Measurements from ENCODE around the gene ZDHHC1. TPM values are rescaled to one million over a fixed set of nuclear protein-coding genes. Genes with fewer than 3 reads are reported as not detected.
A peak's percentile ranks its signal among the peaks of the same experiment; 100 is the strongest.

Gene ZDHHC1
- total RNA-seq, 4 donors from 2014 or later = 3.5 to 14.5 (median 6.3) TPM

DNA sequence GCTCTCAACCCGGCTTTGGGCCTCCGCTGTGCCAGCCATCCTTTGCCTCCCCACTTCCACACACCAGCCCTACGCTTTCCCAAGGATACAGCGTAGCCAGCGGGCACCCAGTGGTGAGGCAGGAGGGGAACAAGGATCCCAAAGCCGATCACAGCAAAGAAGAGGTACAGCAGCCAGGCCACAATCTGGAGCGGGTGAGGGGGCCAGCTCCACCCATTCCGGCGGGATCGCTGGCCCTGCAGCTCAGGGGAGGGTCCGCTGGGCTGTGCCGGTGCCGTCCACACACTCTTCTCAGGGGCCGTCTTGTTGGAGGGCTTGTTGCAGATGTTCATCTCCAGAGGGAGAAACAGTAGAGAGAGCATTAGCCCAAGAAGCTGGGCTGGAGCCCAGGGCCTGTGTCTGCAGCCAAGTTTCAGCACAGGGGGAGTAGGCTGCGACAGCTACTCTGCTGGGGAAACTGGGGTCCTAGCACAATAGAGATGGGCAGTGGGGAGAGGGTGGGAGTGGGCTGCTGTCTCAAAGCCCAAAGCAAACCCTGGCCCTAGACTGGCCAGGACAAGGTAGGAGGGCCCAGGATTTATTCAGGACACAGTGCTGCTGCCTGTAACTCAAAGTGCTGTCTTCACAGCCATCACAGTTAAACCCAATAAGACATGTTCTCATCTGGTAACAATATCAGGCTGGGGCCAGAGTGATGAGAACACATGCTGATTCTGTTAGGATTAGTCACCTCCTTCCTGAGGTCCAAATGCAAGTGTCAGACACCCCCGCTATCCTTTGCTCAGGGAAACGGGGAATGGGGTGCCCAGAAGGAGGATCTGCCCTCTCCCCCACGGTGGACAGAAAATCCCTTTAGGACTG is 9.9 kb downstream of the ZDHHC1 start:
- Histone ChIP-seq H3K4me1 (peaks cover 0 to 7% (median 2%) of the 10 kb centered on the region in 4 donors), H3K27me3 (no peaks in the 10 kb centered on the region), H3K27ac (peak overlapping the region in 3 of 4 donors; percentile 12 to 55 (median 33)), H3K36me3 (no peaks in the 10 kb centered on the region), H3K4me3 (no peak overlapping the region), H3K9me3 (no peaks in the 10 kb centered on the region)
- TF ChIP-seq, protein P1, sequence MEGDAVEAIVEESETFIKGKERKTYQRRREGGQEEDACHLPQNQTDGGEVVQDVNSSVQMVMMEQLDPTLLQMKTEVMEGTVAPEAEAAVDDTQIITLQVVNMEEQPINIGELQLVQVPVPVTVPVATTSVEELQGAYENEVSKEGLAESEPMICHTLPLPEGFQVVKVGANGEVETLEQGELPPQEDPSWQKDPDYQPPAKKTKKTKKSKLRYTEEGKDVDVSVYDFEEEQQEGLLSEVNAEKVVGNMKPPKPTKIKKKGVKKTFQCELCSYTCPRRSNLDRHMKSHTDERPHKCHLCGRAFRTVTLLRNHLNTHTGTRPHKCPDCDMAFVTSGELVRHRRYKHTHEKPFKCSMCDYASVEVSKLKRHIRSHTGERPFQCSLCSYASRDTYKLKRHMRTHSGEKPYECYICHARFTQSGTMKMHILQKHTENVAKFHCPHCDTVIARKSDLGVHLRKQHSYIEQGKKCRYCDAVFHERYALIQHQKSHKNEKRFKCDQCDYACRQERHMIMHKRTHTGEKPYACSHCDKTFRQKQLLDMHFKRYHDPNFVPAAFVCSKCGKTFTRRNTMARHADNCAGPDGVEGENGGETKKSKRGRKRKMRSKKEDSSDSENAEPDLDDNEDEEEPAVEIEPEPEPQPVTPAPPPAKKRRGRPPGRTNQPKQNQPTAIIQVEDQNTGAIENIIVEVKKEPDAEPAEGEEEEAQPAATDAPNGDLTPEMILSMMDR (IDR thresholded peaks at IDR 0.05) = no peak
- no peak for TF ChIP-seq POLR2A (IDR thresholded peaks at IDR 0.05)
- DNase-seq = no peak

DNA sequence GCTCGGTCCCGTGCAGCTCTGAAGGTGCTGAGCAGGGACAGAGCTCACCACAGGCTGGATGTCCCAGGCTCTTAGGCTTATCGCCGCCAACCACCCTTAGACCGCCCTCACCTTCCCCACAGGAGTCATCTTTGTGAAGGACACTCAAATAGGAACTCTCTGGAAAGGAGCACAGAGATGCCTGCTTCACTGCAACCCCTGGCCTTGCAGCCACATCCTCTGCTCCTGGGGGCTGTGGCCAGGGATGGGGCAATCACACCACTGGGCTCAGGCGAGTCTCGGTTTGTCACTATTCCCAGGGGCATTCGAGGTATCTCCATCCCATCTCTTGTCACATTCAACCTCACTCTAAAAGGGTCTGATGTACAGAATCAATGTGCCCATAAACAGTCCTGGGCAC is 10.9 kb downstream of the ZDHHC1 start:
- DNase-seq = no peak
- Histone ChIP-seq H3K4me1 (peaks cover 0 to 7% (median 2%) of the 10 kb centered on the region in 4 donors), H3K4me3 (no peak overlapping the region), H3K27ac (peak overlapping the region in 1 of 4 donors; percentile 85), H3K36me3 (no peaks in the 10 kb centered on the region), H3K27me3 (no peaks in the 10 kb centered on the region), H3K9me3 (no peaks in the 10 kb centered on the region)
- TF ChIP-seq, protein P1 (IDR thresholded peaks at IDR 0.05) = no peak
- no peak for TF ChIP-seq POLR2A (IDR thresholded peaks at IDR 0.05)

DNA sequence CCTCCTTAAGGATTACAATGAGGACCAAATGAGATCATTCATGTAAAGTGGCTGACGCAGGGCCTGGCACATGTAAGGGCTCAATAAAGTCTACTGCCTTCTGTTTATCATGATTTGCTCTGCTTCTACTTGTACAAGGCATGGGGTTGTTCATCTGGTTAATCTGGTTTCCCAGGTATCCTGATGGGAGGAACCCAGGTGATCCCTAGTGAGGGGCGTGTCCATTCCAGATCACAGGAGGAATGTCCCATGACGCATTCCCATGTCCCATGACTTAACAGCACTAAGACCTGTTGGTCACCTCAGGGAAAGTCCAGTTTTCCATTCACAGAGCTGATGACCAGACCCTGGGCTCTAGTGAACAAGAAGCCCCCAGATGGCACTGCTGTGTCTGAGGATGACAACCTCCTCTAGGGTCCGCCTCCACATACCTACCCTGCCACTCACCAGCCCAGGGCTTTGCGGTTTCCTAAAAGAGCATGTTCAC is 11.5 kb downstream of the ZDHHC1 start:
- H3K27ac ChIP-seq = peak overlapping the region in 2 of 4 donors; percentile 53 to 85

DNA sequence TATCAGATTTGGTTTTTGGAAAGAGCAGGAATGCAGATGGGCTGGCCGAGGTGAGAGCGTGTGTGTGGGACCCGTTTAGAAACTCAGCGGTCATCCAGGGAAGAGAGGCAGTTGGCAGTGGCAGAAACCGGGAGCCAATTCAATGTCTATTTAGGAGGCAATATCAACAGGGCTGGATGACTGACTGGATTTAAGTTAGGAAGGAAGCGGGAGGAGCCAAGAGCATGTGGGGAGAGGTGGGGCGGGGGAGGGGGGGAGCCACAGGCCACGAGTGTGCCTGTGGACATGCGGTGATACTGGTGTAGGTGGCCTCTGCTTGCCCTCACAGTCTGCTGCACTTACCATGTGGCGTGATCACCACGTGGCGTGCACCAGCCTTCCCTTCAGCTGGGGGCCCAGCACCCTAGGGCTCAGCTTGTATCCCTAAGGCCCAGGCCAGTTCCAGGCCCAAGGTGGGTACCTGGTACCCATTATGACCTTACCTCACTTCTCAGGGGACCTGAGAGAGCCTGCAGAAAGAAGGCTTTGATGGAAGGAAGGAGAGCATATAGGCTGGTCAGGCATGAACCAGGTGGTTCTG is 12.2 kb downstream of the ZDHHC1 start:
- Histone ChIP-seq H3K27me3 (no peaks in the 10 kb centered on the region), H3K27ac (peak overlapping the region in 2 of 4 donors; percentile 53 to 85), H3K4me1 (peaks cover 0 to 15% (median 7%) of the 10 kb centered on the region in 4 donors), H3K4me3 (no peak overlapping the region), H3K9me3 (no peaks in the 10 kb centered on the region), H3K36me3 (no peaks in the 10 kb centered on the region)
- TF ChIP-seq, protein P1 (IDR thresholded peaks at IDR 0.05) = no peak
- no peak for TF ChIP-seq POLR2A (IDR thresholded peaks at IDR 0.05)
- DNase-seq = no peak

More for the DNA sequence above, 11.5 kb downstream of the ZDHHC1 start:
- Histone ChIP-seq H3K36me3 (no peaks in the 10 kb centered on the region), H3K4me1 (peaks cover 0 to 8% (median 2%) of the 10 kb centered on the region in 4 donors), H3K9me3 (no peaks in the 10 kb centered on the region), H3K4me3 (no peak overlapping the region), H3K27me3 (no peaks in the 10 kb centered on the region)
- DNase-seq = peak in 2 of 3 donors; percentile 63 to 87
- no peak for TF ChIP-seq POLR2A (IDR thresholded peaks at IDR 0.05)
- TF ChIP-seq, protein P1 (IDR thresholded peaks at IDR 0.05) = no peak

DNA sequence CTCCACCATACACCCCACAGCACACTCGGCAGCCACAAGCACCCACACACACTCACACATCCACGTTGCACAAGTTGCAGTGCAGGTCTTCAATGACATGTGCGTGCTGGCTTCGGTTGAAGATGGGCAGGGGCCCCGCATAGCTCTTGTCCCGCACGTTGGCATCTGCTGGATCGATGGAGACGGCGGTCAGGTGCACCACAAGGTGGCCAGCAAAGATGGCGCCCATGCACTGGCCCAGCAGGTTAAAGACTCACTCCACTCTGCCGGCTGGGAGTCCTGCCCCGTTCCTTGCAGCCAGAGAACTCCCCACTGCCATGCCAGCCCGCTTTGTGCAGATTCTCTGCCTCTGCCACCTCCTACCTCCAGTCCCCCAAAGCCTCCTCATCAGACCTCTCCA is 15.4 kb downstream of the ZDHHC1 start:
- H3K27me3 ChIP-seq = no peaks in the 10 kb centered on the region
- H3K27ac ChIP-seq = no peak overlapping the region
- TF ChIP-seq POLR2A (IDR thresholded peaks at IDR 0.05) = no peak
- TF ChIP-seq, protein P1 (IDR thresholded peaks at IDR 0.05) = no peak
- no peak for DNase-seq
- H3K9me3 ChIP-seq = no peaks in the 10 kb centered on the region
- H3K4me3 ChIP-seq = no peak overlapping the region
- H3K36me3 ChIP-seq = no peaks in the 10 kb centered on the region
- peaks cover 4 to 35% (median 8%) of the 10 kb centered on the region in 4 donors for H3K4me1 ChIP-seq

Measured in Peyer's patch (tissue), 4 donors.